ENCODE data around the gene SMOC2. TPM values are rescaled to one million over a fixed set of nuclear protein-coding genes. Genes with fewer than 3 reads are reported as not detected.

Gene SMOC2, protein sequence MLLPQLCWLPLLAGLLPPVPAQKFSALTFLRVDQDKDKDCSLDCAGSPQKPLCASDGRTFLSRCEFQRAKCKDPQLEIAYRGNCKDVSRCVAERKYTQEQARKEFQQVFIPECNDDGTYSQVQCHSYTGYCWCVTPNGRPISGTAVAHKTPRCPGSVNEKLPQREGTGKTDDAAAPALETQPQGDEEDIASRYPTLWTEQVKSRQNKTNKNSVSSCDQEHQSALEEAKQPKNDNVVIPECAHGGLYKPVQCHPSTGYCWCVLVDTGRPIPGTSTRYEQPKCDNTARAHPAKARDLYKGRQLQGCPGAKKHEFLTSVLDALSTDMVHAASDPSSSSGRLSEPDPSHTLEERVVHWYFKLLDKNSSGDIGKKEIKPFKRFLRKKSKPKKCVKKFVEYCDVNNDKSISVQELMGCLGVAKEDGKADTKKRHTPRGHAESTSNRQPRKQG
- total RNA-seq: 100 to 1,000 TPM in 1 of 2 donors, 10 to 100 TPM in 1; 17.8 to 167 TPM

DNA sequence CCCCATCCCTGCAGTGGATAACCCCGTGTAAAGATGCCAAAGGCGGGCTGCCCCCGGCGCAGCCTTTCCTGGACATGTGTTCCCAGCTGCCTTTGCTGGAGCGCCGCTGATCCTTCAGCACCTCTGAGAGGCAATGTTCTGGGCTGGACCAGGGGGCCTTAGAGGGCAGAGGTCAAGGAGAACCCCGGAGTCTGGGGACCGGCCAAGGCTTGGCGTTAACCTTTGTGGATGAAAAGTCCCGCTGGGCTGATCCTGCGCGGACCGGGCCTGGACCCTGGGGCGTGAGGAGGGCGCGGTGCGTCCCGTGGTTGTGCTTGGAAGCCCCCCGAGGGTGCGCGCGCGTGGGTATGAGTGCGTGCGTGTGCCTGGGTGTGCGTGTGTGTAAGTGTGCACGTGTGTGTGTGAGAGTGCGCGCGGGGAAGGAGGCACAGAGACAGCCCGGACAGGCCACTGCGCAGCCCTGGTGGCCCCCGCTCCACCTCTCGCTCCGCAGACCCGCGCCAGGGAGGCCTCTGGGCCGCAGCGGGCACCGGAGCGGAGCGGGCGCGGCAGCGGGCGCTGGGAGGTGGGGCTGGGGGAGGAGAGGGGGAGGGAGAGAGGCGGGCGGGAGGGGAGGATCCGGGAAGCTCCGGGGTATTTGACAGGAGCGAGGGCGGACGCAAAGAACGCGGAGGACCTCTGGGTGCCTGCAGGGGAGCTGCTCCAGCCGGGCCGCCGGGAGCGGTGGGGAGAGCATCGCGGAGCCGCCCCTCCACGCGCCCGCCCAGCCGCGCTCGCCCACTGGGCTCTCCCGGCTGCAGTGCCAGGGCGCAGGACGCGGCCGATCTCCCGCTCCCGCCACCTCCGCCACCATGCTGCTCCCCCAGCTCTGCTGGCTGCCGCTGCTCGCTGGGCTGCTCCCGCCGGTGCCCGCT is at the start of gene SMOC2:
Gene SMOC2 (plus strand): TSS at position 665 of the 914 bp plus-strand sequence. CDS start 187 bp downstream, at position 852.
- Histone ChIP-seq H3K9me3 (no peaks in the 10 kb centered on the region), H3K27me3 (replicated peaks; ENCODE audit: insufficient read depth) (no peaks in the 10 kb centered on the region), H3K36me3 (no peaks in the 10 kb centered on the region), H3K4me3 (peak within 1 kb of the TSS; percentile 42 to 47), H3K27ac (peak within 1 kb of the TSS in 1 of 2 donors; percentile 37), H3K4me1 (replicated peaks) (no peaks in the 10 kb centered on the region)
- peak; percentile 40 for DNase-seq (ENCODE audit: low spot score)
- intact Hi-C loops (cut with DNase I): loop anchor here (5.0 kb wide), 1 partner anchor 68 kb away; no protein-coding TSS in a partner anchor
- WGBS: 4% methylated on average over 66 of the region's 81 CpGs
- TF ChIP-seq, protein P1, sequence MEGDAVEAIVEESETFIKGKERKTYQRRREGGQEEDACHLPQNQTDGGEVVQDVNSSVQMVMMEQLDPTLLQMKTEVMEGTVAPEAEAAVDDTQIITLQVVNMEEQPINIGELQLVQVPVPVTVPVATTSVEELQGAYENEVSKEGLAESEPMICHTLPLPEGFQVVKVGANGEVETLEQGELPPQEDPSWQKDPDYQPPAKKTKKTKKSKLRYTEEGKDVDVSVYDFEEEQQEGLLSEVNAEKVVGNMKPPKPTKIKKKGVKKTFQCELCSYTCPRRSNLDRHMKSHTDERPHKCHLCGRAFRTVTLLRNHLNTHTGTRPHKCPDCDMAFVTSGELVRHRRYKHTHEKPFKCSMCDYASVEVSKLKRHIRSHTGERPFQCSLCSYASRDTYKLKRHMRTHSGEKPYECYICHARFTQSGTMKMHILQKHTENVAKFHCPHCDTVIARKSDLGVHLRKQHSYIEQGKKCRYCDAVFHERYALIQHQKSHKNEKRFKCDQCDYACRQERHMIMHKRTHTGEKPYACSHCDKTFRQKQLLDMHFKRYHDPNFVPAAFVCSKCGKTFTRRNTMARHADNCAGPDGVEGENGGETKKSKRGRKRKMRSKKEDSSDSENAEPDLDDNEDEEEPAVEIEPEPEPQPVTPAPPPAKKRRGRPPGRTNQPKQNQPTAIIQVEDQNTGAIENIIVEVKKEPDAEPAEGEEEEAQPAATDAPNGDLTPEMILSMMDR (IDR thresholded peaks at IDR 0.05): peak in 1 of 4 experiments; percentile 10
- TF ChIP-seq POLR2A (IDR thresholded peaks at IDR 0.05): no peak

DNA sequence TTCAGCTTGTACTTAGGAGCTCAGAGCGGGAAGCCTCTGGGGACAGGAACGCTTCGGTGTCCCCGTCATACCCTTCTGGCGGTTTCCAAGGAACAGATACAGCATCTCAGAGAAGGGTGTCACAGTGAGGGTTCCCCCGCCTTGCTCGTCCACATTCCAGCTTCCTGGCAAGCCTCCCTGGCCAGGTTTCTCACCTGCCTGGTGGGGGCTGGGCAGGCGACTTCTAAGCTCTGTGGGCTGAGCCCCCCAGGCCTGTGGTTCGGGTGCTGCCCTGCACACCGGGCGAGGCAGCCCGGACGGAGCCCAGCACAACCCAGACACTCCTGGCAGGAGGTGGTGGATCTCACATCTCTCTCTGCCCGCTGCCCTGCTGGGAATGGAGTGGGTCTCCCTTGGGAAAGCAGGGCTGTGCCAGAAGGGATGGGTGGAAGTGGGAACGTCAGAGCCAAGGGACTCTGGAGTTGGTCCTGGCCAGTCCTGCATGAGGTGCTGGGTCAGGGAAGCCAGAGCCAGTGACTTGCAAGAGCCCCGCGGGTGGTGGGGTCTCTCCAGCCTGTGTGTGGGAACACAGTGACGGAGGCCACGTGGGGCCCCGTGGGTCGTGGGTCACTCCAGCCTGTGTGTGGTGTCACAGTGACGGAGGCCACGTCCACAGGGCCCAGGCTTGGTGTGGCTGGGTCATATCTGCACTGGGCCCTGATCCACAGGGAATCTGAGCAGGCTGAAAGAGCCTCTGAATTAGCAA is 47.7 kb upstream of the SMOC2 start:
- peak; percentile 39 for DNase-seq (ENCODE audit: low spot score)
- intact Hi-C loops (cut with DNase I): no loop called here
- TF ChIP-seq POLR2A (IDR thresholded peaks at IDR 0.05): no peak
- peak; percentile 40 for TF ChIP-seq POLR2AphosphoS5 (IDR thresholded peaks at IDR 0.05)
- TF ChIP-seq, protein P1 (IDR thresholded peaks at IDR 0.05): no peak
- no peak overlapping the region for H3K27ac ChIP-seq
- peaks cover 3% of the 10 kb centered on the region for H3K4me1 ChIP-seq (replicated peaks)
- H3K9me3 ChIP-seq: no peaks in the 10 kb centered on the region
- 72% methylated on average over 23 of the region's 23 CpGs for WGBS
- no peak overlapping the region for H3K4me3 ChIP-seq
- no peaks in the 10 kb centered on the region for H3K27me3 ChIP-seq (replicated peaks; ENCODE audit: insufficient read depth)
- H3K36me3 ChIP-seq: no peaks in the 10 kb centered on the region

DNA sequence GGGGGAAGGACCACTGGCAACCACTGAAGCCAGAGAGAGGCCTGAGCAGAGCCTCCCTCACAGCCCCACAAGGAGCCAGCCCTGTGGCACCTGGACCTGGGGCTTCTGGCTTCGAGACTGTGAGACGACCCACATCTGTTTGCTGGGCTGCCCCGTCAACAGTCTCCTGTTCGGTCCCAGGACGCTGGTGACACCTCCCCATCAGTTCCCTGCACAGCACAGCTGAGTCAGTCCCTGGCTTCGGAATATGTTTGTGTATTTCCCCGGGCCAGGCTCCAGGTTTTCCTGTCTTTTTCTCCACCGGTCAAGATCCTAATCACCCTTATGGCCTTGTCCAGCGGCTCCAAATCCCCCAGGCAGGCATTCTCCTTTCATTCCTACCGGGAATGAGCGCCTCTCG is 46.4 kb upstream of the SMOC2 start:
- Histone ChIP-seq H3K4me1 (replicated peaks) (no peaks in the 10 kb centered on the region), H3K27me3 (replicated peaks; ENCODE audit: insufficient read depth) (no peaks in the 10 kb centered on the region), H3K9me3 (no peaks in the 10 kb centered on the region), H3K36me3 (no peaks in the 10 kb centered on the region), H3K27ac (no peak overlapping the region), H3K4me3 (no peak overlapping the region)
- TF ChIP-seq, protein P1 (IDR thresholded peaks at IDR 0.05): no peak
- TF ChIP-seq POLR2A (IDR thresholded peaks at IDR 0.05): no peak
- no peak for TF ChIP-seq POLR2AphosphoS5 (IDR thresholded peaks at IDR 0.05)
- intact Hi-C loops (cut with DNase I): no loop called here
- 69% methylated on average over 12 of the region's 12 CpGs for WGBS
- no peak for DNase-seq (ENCODE audit: low spot score)

DNA sequence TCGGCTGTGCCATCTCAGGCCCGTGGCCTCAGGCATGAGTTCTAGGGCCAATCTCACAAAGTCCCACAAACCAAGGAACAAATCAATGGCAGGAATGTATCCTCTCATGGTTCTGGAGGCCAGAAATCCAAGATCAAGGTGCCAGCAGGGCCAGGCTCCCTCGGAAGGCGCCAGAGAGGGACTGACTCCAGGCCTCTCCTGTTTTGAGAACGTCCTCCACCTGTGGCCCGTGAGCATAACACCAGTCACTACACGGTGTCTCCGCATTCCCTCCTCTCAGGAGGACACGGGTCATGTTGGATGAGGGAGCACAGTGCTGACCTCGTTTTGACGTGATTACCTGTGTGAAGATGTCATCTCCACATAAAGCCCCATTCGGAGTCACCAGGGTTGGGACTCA is 45.0 kb upstream of the SMOC2 start:
- Histone ChIP-seq H3K36me3 (no peaks in the 10 kb centered on the region), H3K4me1 (replicated peaks) (no peaks in the 10 kb centered on the region), H3K4me3 (no peak overlapping the region), H3K27me3 (replicated peaks; ENCODE audit: insufficient read depth) (no peaks in the 10 kb centered on the region), H3K9me3 (no peaks in the 10 kb centered on the region), H3K27ac (no peak overlapping the region)
- no peak for TF ChIP-seq POLR2A (IDR thresholded peaks at IDR 0.05)
- TF ChIP-seq, protein P1 (IDR thresholded peaks at IDR 0.05): no peak
- TF ChIP-seq POLR2AphosphoS5 (IDR thresholded peaks at IDR 0.05): no peak
- DNase-seq (ENCODE audit: low spot score): no peak
- intact Hi-C loops (cut with DNase I): no loop called here
- WGBS: 93% methylated on average over 12 of the region's 12 CpGs

Data from prostate gland (tissue), 2 donors.